ENCODE data around the gene SLC2A13. TPM values are rescaled to one million over a fixed set of nuclear protein-coding genes. Genes with fewer than 3 reads are reported as not detected.
"Not testable (repeated sequence)": the region's sequence is repeated elsewhere in the genome, so short reads cannot be mapped to it uniquely, and the experiment has no call there.

Gene SLC2A13
- polyA plus RNA-seq, 4 donors, result 1.1 to 28.5 (median 3.0) TPM

DNA sequence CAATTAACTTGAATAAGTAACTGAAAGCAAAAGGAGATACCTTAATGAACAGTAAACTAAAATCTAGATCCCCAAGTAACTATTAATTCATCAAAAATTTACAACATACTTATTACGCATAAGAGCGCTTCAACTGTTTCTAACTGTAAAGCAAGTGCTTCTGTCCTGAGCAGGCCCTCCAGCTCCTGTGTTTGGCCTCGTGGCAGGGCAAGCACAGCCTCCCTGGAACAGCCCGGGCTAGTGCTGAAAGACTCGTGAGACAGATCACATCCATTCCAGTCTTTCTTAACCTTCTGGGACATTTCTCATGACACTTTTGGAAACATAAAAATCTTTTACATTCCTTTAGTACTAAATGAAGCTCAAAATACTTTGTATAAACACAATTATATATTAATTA is 307.5 kb downstream of the SLC2A13 start:
- no peak overlapping the region for H3K4me3 ChIP-seq (ENCODE audit: low read depth in 1 of 3, low read length in 3 of 3)
- no peak overlapping the region for H3K27ac ChIP-seq (ENCODE audit: low read depth in 1 of 3, low read length in 2 of 3)
- DNase-seq, result no peak
- no peaks in the 10 kb centered on the region for H3K9me3 ChIP-seq (ENCODE audit: control insufficient read depth in 2 of 2, insufficient read depth in 1 of 2, low read depth in 1 of 2, low read length in 1 of 2)
- FAIRE-seq, result no peak
- peaks cover 0 to 1% (median 0%) of the 10 kb centered on the region in 3 donors for H3K36me3 ChIP-seq (ENCODE audit: control insufficient read depth in 3 of 3, insufficient read depth in 2 of 3, low read depth in 1 of 3, low read length in 3 of 3)
- no peaks in the 10 kb centered on the region for H3K4me1 ChIP-seq (ENCODE audit: control insufficient read depth in 3 of 3, insufficient read depth in 2 of 3, low read depth in 1 of 3, low read length in 2 of 3)
- H3K27me3 ChIP-seq (ENCODE audit: control insufficient read depth in 3 of 3, insufficient read depth in 3 of 3, low read length in 3 of 3), result no peaks in the 10 kb centered on the region
- 88 to 90% (median 90%) methylated on average over 5 of the region's 5 CpGs for WGBS, 3 donors

DNA sequence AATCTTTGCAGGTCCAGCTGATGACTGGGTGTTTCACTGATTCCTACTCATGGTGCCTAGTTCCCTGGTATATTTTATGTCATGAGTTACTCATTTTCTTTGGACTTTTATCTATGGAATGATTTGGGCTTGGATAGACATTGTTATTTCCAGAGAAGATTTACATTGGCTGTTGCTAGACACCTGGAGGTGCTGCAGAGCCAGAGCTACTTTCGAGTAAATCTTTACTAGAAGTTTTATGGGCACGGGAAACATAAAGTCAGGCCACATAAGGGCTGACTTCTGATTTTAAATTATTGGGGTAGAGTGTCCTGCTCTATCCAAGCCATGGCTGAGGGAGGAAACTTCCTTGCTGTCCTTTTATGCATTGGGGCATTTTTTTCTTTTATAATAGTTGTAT is 310.4 kb downstream of the SLC2A13 start:
- H3K36me3 ChIP-seq (ENCODE audit: control insufficient read depth in 3 of 3, insufficient read depth in 2 of 3, low read depth in 1 of 3, low read length in 3 of 3), result no peaks in the 10 kb centered on the region
- H3K4me3 ChIP-seq (ENCODE audit: low read depth in 1 of 3, low read length in 3 of 3), result no peak overlapping the region
- DNase-seq (no peak), FAIRE-seq (no peak)
- no peaks in the 10 kb centered on the region for H3K4me1 ChIP-seq (ENCODE audit: control insufficient read depth in 3 of 3, insufficient read depth in 2 of 3, low read depth in 1 of 3, low read length in 2 of 3)
- H3K9me3 ChIP-seq (ENCODE audit: control insufficient read depth in 2 of 2, insufficient read depth in 1 of 2, low read depth in 1 of 2, low read length in 1 of 2), result no peaks in the 10 kb centered on the region
- 90 to 98% (median 94%) methylated on average over 2 of the region's 2 CpGs for WGBS, 3 donors
- H3K27ac ChIP-seq (ENCODE audit: low read depth in 1 of 3, low read length in 2 of 3), result no peak overlapping the region
- no peaks in the 10 kb centered on the region for H3K27me3 ChIP-seq (ENCODE audit: control insufficient read depth in 3 of 3, insufficient read depth in 3 of 3, low read length in 3 of 3)

DNA sequence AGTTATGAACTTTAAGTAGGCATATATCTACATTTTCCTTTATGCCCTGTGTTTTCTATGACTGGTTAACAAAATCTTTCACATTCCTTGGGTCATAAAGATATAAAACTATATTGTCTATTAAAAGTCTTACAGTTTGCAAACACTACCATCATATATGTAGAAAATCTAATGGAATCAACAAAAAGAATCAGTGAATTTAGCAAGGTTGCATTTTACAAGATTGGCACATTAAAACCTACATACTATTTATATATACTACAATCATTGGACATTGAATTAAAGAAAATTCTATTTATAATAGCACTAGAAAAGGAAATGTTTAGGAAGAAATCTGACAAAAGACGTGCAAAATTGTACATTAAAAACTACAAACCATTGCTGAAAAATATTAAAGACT is 312.9 kb downstream of the SLC2A13 start:
- no peak for DNase-seq
- Histone ChIP-seq H3K27me3 (ENCODE audit: control insufficient read depth in 3 of 3, insufficient read depth in 3 of 3, low read length in 3 of 3) (no peaks in the 10 kb centered on the region), H3K27ac (ENCODE audit: low read depth in 1 of 3, low read length in 2 of 3) (no peak overlapping the region), H3K4me1 (ENCODE audit: control insufficient read depth in 3 of 3, insufficient read depth in 2 of 3, low read depth in 1 of 3, low read length in 2 of 3) (no peaks in the 10 kb centered on the region), H3K4me3 (ENCODE audit: low read depth in 1 of 3, low read length in 3 of 3) (no peak overlapping the region), H3K9me3 (ENCODE audit: control insufficient read depth in 2 of 2, insufficient read depth in 1 of 2, low read depth in 1 of 2, low read length in 1 of 2) (no peaks in the 10 kb centered on the region), H3K36me3 (ENCODE audit: control insufficient read depth in 3 of 3, insufficient read depth in 2 of 3, low read depth in 1 of 3, low read length in 3 of 3) (no peaks in the 10 kb centered on the region)
- WGBS, 3 donors, result 77 to 90% (median 89%) methylated on average over 1 of the region's 1 CpG
- no peak for FAIRE-seq

DNA sequence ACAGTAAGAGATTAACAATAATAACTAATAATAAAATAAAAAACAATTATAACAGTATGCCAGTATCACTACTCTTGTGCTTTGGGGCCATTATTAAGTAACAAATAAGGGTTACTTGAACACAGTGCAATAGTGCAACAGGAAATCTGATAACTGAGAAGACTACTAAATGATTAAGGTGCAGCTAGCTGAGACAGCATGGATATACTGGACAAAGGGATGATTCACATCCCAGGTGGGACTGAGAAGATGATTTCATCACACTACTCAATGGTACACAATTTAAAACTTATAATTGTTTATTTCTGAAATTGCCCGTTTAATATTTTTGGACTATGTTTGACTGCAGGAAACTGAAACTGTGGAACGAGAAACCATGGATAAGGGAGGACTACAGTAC is 317.6 kb downstream of the SLC2A13 start:
- DNase-seq, result no peak
- no peak for FAIRE-seq

DNA sequence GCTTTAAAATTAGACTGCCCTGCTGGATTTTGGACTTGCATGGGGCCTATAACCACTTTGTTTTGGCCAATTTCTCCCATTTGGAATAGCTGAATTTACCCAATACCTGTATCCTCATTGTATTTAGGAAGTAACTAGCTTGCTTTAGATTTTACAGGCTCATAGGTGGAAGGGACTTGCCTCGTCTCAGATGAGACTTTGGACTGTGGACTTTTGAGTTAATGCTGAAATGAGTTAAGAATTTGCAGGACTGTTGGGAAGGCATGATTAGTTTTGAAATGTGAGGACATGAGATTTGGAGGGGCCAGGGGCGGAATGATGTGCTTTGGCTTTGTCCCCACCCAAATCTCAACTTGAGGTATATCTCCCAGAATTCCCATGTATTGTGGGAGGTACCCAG is 320.1 kb downstream of the SLC2A13 start:
- not testable (repeated sequence) for H3K4me3 ChIP-seq (ENCODE audit: low read depth in 1 of 3, low read length in 3 of 3); DNase-seq; H3K9me3 ChIP-seq (ENCODE audit: control insufficient read depth in 2 of 2, insufficient read depth in 1 of 2, low read depth in 1 of 2, low read length in 1 of 2); H3K36me3 ChIP-seq (ENCODE audit: control insufficient read depth in 3 of 3, insufficient read depth in 2 of 3, low read depth in 1 of 3, low read length in 3 of 3); H3K4me1 ChIP-seq (ENCODE audit: control insufficient read depth in 3 of 3, insufficient read depth in 2 of 3, low read depth in 1 of 3, low read length in 2 of 3); H3K27me3 ChIP-seq (ENCODE audit: control insufficient read depth in 3 of 3, insufficient read depth in 3 of 3, low read length in 3 of 3); FAIRE-seq; H3K27ac ChIP-seq (ENCODE audit: low read depth in 1 of 3, low read length in 2 of 3)
- WGBS, 3 donors, result 47 to 72% (median 56%) methylated on average over 2 of the region's 2 CpGs

More for the DNA sequence above, 317.6 kb downstream of the SLC2A13 start:
- Histone ChIP-seq H3K27ac (ENCODE audit: low read depth in 1 of 3, low read length in 2 of 3) (no peak overlapping the region), H3K4me3 (ENCODE audit: low read depth in 1 of 3, low read length in 3 of 3) (no peak overlapping the region), H3K9me3 (ENCODE audit: control insufficient read depth in 2 of 2, insufficient read depth in 1 of 2, low read depth in 1 of 2, low read length in 1 of 2) (no peaks in the 10 kb centered on the region), H3K36me3 (ENCODE audit: control insufficient read depth in 3 of 3, insufficient read depth in 2 of 3, low read depth in 1 of 3, low read length in 3 of 3) (no peaks in the 10 kb centered on the region), H3K27me3 (ENCODE audit: control insufficient read depth in 3 of 3, insufficient read depth in 3 of 3, low read length in 3 of 3) (no peaks in the 10 kb centered on the region), H3K4me1 (ENCODE audit: control insufficient read depth in 3 of 3, insufficient read depth in 2 of 3, low read depth in 1 of 3, low read length in 2 of 3) (no peaks in the 10 kb centered on the region)
- WGBS, 3 donors, result 83 to 90% (median 86%) methylated on average over 2 of the region's 2 CpGs

DNA sequence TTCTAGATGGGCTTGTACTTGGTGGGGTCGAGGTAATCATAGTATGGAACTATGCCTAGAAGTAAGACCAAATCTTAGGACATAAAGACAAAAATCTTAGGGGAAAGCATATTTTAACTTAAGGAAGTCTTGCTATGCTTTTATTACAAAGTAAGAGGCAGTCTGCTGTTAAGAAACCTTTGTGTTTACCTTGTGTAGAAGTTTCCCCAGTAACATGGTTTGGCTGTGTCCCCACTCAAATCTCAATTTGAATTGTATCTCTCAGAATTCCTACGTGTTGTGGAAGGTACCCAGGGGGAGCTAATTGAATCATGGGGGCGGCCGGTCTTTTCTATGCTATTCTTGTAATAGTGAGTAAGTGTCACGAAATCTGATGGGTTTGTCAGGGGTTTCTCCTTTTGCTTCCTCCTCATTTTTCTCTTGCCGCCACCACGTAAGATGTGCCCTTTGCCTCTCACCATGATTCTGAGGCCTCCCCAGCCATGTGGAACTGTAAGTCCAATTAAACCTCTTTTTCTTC is 323.8 kb downstream of the SLC2A13 start:
- DNase-seq (no peak), FAIRE-seq (no peak)
- Histone ChIP-seq H3K9me3 (ENCODE audit: control insufficient read depth in 2 of 2, insufficient read depth in 1 of 2, low read depth in 1 of 2, low read length in 1 of 2) (no peaks in the 10 kb centered on the region), H3K36me3 (ENCODE audit: control insufficient read depth in 3 of 3, insufficient read depth in 2 of 3, low read depth in 1 of 3, low read length in 3 of 3) (no peaks in the 10 kb centered on the region), H3K27me3 (ENCODE audit: control insufficient read depth in 3 of 3, insufficient read depth in 3 of 3, low read length in 3 of 3) (no peaks in the 10 kb centered on the region), H3K4me1 (ENCODE audit: control insufficient read depth in 3 of 3, insufficient read depth in 2 of 3, low read depth in 1 of 3, low read length in 2 of 3) (no peaks in the 10 kb centered on the region), H3K4me3 (ENCODE audit: low read depth in 1 of 3, low read length in 3 of 3) (no peak overlapping the region), H3K27ac (ENCODE audit: low read depth in 1 of 3, low read length in 2 of 3) (no peak overlapping the region)
- WGBS, 3 donors, result 70 to 84% (median 76%) methylated on average over 7 of the region's 7 CpGs

DNA sequence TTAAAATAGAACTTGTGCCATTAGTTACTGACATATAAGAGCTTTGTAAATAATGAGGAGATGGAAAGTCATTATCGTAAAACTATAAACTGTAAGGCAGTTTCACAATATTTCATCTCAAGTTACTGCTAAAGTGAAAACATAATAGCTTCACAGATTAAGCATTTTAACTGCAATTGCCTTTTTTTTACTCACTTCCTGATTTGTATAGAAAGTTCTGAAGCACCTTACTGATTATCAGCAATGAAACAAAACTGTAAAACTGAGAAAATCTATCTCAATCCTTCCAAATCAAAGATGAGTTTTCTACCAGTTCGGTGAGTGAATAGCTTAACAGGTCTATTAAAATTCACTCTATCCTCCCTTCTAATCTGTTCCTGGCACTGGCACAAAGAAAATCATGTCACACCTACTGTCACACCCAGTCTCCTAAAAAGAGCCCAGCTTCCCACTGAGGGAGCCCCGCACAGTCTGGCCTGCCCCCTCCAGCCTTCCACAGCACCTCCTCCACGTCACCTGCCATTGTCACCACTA is 324.9 kb downstream of the SLC2A13 start:
- Histone ChIP-seq H3K27me3 (ENCODE audit: control insufficient read depth in 3 of 3, insufficient read depth in 3 of 3, low read length in 3 of 3) (no peaks in the 10 kb centered on the region), H3K36me3 (ENCODE audit: control insufficient read depth in 3 of 3, insufficient read depth in 2 of 3, low read depth in 1 of 3, low read length in 3 of 3) (no peaks in the 10 kb centered on the region), H3K4me1 (ENCODE audit: control insufficient read depth in 3 of 3, insufficient read depth in 2 of 3, low read depth in 1 of 3, low read length in 2 of 3) (no peaks in the 10 kb centered on the region), H3K9me3 (ENCODE audit: control insufficient read depth in 2 of 2, insufficient read depth in 1 of 2, low read depth in 1 of 2, low read length in 1 of 2) (no peaks in the 10 kb centered on the region), H3K4me3 (ENCODE audit: low read depth in 1 of 3, low read length in 3 of 3) (no peak overlapping the region), H3K27ac (ENCODE audit: low read depth in 1 of 3, low read length in 2 of 3) (no peak overlapping the region)
- FAIRE-seq, result no peak
- 26 to 63% (median 48%) methylated on average over 4 of the region's 4 CpGs for WGBS, 3 donors
- DNase-seq, result peak in 1 of 2 donors; percentile 20

DNA sequence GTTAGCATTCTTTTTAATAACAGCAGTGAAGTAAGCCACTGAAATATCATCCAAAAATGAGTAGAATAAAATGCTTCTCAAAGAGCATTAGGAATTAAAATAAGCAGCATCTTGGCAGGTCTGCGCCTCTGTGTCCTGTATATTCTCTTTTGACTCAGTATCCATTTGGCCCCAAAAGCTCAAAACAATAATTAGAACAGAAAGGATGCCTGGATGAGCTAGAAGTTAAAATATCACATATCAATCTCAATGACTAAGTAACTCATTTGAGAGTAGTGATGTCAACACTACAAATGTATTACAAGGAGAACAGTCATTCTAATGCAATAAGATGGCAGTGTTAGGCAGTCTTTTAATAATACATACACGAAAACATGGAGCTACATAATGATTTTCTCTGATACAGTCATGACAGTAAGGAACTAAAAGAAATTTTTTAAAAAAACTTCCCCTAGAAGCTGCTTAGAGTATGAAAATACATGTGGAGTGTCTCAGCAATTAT is 325.4 kb downstream of the SLC2A13 start:
- Histone ChIP-seq H3K36me3 (ENCODE audit: control insufficient read depth in 3 of 3, insufficient read depth in 2 of 3, low read depth in 1 of 3, low read length in 3 of 3) (no peaks in the 10 kb centered on the region), H3K4me3 (ENCODE audit: low read depth in 1 of 3, low read length in 3 of 3) (no peak overlapping the region), H3K9me3 (ENCODE audit: control insufficient read depth in 2 of 2, insufficient read depth in 1 of 2, low read depth in 1 of 2, low read length in 1 of 2) (no peaks in the 10 kb centered on the region), H3K27me3 (ENCODE audit: control insufficient read depth in 3 of 3, insufficient read depth in 3 of 3, low read length in 3 of 3) (no peaks in the 10 kb centered on the region), H3K4me1 (ENCODE audit: control insufficient read depth in 3 of 3, insufficient read depth in 2 of 3, low read depth in 1 of 3, low read length in 2 of 3) (no peaks in the 10 kb centered on the region), H3K27ac (ENCODE audit: low read depth in 1 of 3, low read length in 2 of 3) (no peak overlapping the region)
- no peak for FAIRE-seq
- no peak for DNase-seq
- 80 to 88% (median 82%) methylated on average over 2 of the region's 2 CpGs for WGBS, 3 donors

DNA sequence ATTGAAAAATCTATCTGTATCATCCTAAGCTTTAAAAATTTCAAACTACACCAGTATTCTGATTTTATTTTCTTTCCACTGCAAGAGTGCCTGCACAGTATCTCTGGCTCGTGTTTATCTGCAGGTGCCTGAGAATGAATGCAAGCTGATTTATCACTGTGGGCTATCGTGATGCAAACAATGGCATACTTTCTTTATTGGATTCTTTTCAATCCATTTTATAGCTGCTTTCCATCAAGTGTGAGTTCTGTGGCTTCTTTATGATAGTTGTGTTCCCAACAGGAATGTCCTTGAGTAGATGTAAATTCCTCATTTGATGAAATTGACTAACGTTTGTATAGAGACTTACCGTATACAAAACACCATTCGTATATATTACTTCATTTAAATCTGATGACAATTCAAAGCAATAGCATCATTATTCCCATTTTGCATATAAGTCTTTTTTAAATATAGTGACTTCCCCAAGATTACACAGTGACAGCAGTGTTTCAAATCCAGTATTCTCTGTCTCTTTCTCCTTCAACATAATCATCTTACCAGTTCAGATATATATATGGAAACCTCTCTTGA is 326.0 kb downstream of the SLC2A13 start:
- WGBS, 3 donors, result 64 to 66% (median 64%) methylated on average over 5 of the region's 5 CpGs
- Histone ChIP-seq H3K4me1 (ENCODE audit: control insufficient read depth in 3 of 3, insufficient read depth in 2 of 3, low read depth in 1 of 3, low read length in 2 of 3) (no peaks in the 10 kb centered on the region), H3K36me3 (ENCODE audit: control insufficient read depth in 3 of 3, insufficient read depth in 2 of 3, low read depth in 1 of 3, low read length in 3 of 3) (no peaks in the 10 kb centered on the region), H3K9me3 (ENCODE audit: control insufficient read depth in 2 of 2, insufficient read depth in 1 of 2, low read depth in 1 of 2, low read length in 1 of 2) (no peaks in the 10 kb centered on the region), H3K4me3 (ENCODE audit: low read depth in 1 of 3, low read length in 3 of 3) (no peak overlapping the region), H3K27me3 (ENCODE audit: control insufficient read depth in 3 of 3, insufficient read depth in 3 of 3, low read length in 3 of 3) (no peaks in the 10 kb centered on the region), H3K27ac (ENCODE audit: low read depth in 1 of 3, low read length in 2 of 3) (no peak overlapping the region)
- FAIRE-seq, result no peak
- no peak for DNase-seq
